SKM-1 treated with dmso at 0.1 percent for 144 hours (cell line): Measurements from ENCODE around the gene SCAPER.

Experiments
- DNase-seq: peaks from one replicate; lab custom pipeline; 2025; ENCODE audit not compliant: unreplicated experiment; lab: John Stamatoyannopoulos, UW

The SCAPER gene

GRCh38 chr15:76376816-76377215 lies 528.3 kb downstream of the SCAPER start:
- no peak for DNase-seq

- DNase-seq, result no peak
These were observed 529.1 kb downstream of the SCAPER start for GRCh38 chr15:76376029-76376428.

GRCh38 chr15:76368122-76368621 lies 537.0 kb downstream of the SCAPER start:
- DNase-seq, result no peak

GRCh38 chr15:76366714-76367113 lies 538.4 kb downstream of the SCAPER start:
- no peak for DNase-seq

GRCh38 chr15:76363251-76363650 lies 541.9 kb downstream of the SCAPER start:
- DNase-seq, result no peak

GRCh38 chr15:76360416-76360815 lies 544.7 kb downstream of the SCAPER start:
- DNase-seq, result no peak

GRCh38 chr15:76359152-76359551 lies 546.0 kb downstream of the SCAPER start:
- DNase-seq, result no peak

GRCh38 chr15:76358453-76358852 lies 546.7 kb downstream of the SCAPER start:
- no peak for DNase-seq

- DNase-seq, result no peak
These were observed 550.2 kb downstream of the SCAPER start for GRCh38 chr15:76354823-76355440.

GRCh38 chr15:76353903-76354302 lies 551.2 kb downstream of the SCAPER start:
- DNase-seq, result no peak

- no peak for DNase-seq
These were observed 552.0 kb downstream of the SCAPER start for GRCh38 chr15:76353023-76353577.

- DNase-seq, result no peak
These were observed 555.7 kb downstream of the SCAPER start for GRCh38 chr15:76349301-76350070.

GRCh38 chr15:76347482-76348055 lies 557.6 kb downstream of the SCAPER start:
- DNase-seq, result no peak

- no peak for DNase-seq
These were observed 558.3 kb downstream of the SCAPER start for GRCh38 chr15:76346669-76347481.

GRCh38 chr15:76345880-76346668 lies 559.1 kb downstream of the SCAPER start:
- DNase-seq, result no peak

- DNase-seq, result no peak
These were observed 559.6 kb downstream of the SCAPER start for GRCh38 chr15:76345583-76345879.

GRCh38 chr15:76344893-76345582 lies 560.1 kb downstream of the SCAPER start:
- DNase-seq, result no peak

GRCh38 chr15:76343313-76343996 lies 561.7 kb downstream of the SCAPER start:
- DNase-seq, result no peak
